Ureter (tissue), 1 donor: ENCODE measurements around the gene COL5A1. TPM values are rescaled to one million over a fixed set of nuclear protein-coding genes. Genes with fewer than 3 reads are reported as not detected.

Experiments
- DNase-seq: peaks from one replicate; pipeline ENCODE4 v3.0.0-alpha.2; 2020; ENCODE audit warnings: low spot score
- total RNA-seq: library from RNA; stranded (reverse); gene quantifications from one replicate; pipeline ENCODE4 v1.2.4, GENCODE V29; 2023
- donor health status: DM: yes; HTN: yes; CAD: no.

COL5A1 gene
- total RNA-seq, 1 donor from 2014 or later: 64.7 TPM

DNA sequence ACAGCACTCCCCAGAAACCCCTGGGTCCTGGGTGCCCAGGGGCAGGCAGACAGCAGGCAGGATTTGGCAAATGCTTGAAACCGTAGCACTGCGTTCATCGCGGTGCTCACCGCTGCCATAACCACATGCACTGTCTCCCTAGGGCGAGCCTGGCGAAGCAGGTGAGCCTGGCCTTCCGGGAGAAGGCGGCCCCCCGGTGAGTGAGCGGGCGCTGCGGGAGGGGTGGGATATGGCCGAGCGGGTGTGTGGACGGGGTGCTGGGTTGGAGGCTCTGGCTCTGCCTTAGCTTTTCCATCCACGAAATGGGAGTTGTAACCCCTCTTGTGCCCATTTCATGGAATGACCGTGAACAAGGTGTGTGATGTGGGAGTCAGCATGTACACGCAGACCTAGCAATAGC, 172.2 kb downstream of the COL5A1 start:
- DNase-seq: no peak

DNA sequence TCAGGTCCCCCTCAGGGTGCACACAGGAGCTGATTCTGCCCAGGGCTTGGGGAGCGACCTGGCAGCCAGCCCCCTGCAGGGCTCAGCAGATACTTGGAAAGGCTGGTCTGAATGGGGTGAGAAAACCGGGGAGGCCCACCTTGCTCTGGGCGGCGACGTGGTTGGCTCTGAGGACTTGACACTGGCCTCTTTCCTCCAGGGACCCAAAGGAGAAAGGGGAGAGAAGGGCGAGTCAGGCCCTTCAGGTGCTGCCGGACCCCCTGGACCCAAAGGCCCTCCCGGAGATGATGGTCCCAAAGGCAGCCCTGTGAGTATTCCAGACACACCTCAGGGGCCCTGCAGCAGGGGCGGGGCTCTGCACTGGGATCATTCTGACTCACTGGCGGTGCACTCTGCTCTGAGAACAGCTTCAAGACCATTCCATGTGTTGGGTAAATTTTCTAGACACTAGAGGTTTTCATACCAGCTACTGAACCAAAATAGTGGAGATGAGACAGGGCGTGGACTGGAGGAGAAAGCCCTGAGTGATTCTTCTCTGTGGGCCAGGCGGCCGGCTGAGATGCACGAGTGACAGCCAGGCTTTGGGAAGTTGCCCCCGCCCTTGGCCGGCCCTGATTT, 173.1 kb downstream of the COL5A1 start:
- DNase-seq: no peak

DNA sequence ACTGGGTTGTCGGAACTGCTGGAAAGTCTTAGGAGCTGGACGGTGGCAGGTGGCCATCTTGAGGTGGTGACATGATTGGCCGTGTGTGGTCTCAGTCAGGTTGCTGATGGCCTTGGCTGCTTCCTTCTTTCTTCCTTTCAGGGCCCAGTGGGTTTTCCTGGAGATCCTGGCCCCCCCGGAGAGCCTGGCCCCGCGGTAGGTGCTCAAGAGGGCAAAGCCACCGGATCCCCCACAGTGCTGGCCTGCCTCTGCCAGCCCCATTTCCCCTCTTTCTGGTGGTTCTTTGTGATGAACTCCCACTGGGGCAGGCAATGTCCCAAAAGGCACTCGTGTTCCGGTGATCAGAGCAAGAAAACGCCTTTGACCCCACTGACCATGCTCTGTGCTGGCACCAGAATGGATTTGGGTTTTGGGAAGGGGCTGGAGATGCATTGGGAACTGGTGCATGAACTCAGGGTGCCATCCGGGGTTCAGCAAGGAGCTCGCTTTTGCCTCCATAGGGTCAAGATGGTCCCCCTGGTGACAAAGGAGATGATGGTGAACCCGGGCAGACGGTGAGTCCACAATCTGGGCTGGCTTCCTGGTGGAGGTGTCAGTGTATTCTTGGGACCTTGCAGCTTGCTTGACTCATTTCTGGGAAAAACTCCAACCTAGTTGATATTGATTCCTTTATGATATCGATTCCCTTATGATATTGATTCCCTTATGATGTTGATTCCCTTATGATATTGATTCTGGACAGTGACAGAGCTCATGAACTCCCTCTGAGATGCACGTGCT, 174.0 kb downstream of the COL5A1 start:
- no peak for DNase-seq

DNA sequence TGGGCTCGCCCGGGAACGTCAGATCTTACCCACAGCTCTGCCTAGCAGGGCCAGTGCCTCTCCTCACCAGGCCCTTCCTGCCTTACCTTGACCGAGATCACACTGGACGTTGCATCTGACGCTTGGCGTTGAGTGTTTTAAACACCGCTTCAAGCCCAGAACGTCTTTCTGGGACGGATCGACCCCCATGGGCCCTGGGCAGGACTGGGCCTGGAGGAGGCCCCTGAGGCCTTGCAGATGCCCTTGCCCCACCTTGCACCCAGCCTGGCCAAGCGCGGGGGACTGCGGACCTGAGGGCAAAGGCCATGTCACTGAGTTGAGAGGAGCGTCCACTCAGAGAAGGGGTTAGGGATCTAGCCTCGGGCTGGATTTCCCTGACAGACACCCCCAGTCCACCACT, 174.7 kb downstream of the COL5A1 start:
- no peak for DNase-seq

DNA sequence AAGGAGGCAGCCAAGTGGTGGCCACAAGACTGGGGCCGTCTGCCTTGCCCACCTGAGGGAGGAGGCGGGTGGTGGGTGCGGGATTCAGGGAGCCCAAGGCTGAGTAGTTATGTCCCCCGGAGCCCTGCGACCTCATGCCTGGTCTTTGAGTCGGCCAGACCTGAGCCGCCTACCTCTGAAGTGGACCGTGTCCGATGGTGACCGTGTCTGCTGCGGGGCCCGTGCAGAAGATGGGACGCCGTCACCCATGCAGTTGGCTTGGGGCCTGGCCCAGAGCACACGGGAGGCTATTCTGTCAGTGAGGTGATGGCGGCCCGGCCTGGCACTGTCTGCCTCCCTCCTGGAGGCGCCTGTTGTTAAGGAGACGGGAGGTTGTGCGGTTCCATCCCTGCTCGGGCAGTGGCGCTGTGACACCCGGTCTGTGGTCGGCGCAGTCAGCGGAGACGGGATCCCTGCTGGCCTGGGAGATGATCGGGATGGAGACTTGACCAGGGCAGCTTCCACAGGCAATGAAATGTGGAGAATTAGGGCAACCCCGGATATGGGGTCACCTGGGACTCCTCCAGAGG, 176.5 kb downstream of the COL5A1 start:
- no peak for DNase-seq

DNA sequence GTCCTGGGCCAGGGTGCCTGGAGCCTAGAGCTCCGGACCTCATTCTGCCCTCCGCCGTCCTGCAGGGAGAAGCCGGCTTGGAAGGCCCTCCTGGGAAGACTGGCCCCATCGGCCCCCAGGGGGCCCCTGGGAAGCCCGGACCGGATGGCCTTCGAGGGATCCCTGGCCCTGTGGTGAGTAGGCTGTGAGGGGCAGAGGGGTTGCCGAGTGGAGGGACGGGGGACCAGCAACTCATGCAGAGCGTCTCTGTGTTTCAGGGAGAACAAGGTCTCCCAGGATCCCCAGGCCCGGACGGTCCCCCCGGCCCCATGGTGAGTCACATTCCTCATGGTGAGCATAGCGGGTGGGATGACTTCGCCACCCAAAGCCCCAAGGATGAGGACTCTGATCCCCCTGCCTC, 177.0 kb downstream of the COL5A1 start:
- DNase-seq: no peak

DNA sequence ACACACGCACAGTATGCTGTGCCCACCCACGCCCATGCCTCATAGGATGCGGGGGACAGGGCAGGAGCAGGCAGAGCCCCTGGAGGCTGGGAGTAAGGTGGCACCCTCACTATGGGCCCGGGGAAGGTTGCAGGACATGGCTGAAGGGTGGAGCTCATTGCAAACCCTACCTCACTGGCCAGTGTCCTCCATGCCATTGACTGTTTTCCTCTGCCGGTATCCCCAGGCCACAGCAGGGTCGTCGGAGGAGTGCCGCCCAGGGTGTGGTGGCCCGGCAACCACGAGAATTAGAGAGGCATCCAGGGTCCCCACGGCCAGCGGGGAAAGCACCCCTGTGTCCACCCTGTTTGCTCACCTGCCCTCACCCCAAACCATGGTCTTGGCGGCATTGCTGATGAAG, 179.3 kb downstream of the COL5A1 start:
- DNase-seq: no peak

DNA sequence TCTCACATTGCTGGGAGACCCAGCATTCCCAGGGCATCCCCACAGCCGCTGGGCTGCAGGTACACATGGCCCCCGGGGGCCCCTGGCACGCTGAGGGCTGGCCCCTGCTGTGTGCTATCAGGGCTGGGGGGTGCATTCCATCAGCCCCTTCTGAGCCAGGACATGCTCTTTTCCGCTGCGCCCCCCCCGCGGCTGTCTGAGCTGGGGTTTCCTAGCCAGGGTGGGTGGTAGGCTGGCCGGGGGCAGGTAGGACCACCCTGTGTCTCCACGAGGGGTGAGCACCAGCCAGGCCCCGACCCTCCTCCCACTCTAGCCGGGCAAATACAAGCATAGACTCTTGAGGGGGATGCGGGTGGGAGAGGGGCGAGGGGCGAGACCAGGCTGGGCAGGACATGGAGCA, 180.9 kb downstream of the COL5A1 start:
- no peak for DNase-seq

DNA sequence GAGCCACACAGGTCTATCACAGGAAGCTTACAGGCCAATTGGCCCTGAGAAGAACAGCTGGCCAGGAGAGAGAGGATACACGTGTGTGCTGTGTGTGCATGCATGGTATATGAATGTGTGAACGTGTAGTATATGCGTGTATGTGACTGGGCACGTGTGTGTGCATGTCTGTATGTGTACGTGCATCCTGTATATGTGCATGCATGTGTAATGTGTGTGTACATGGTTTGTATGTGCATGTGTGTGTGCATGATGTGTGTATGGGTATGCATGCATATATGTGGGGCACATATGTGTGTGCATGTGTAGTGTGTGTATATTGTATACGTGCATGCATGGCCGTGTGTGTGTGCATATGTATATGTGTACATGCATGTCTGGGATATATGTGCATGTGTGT, 182.0 kb downstream of the COL5A1 start:
- no peak for DNase-seq

DNA sequence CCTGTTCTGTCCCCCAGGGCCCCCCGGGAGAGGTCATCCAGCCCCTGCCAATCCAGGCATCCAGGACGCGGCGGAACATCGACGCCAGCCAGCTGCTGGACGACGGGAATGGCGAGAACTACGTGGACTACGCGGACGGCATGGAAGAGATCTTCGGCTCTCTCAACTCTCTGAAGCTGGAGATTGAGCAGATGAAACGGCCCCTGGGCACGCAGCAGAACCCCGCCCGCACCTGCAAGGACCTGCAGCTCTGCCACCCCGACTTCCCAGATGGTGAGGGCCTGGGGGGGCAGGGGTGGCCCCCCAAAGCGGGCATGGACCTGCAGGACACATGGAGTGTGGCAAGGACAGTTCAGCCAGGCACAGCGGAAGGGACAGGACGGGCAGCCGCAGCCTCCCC, 183.0 kb downstream of the COL5A1 start:
- no peak for DNase-seq

DNA sequence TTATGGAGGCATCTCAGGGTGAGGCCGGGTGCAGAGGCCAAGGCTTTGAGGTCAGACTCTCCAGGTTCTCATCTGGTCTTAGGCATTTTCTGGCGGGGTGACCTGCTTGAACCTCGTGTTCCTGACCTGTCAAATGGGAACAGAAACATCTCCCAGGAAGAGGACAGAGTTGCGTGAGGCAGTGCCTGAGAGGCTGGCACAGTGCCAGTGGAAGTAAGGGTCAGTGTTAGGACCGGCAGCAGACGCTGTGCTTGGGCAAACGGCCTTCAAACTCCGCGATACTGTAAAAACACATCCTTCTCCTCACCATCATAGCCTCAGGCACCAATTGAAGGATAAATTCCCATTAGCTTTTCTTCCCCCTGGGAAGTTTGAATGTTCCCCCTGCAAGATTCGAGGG, 183.4 kb downstream of the COL5A1 start:
- no peak for DNase-seq

DNA sequence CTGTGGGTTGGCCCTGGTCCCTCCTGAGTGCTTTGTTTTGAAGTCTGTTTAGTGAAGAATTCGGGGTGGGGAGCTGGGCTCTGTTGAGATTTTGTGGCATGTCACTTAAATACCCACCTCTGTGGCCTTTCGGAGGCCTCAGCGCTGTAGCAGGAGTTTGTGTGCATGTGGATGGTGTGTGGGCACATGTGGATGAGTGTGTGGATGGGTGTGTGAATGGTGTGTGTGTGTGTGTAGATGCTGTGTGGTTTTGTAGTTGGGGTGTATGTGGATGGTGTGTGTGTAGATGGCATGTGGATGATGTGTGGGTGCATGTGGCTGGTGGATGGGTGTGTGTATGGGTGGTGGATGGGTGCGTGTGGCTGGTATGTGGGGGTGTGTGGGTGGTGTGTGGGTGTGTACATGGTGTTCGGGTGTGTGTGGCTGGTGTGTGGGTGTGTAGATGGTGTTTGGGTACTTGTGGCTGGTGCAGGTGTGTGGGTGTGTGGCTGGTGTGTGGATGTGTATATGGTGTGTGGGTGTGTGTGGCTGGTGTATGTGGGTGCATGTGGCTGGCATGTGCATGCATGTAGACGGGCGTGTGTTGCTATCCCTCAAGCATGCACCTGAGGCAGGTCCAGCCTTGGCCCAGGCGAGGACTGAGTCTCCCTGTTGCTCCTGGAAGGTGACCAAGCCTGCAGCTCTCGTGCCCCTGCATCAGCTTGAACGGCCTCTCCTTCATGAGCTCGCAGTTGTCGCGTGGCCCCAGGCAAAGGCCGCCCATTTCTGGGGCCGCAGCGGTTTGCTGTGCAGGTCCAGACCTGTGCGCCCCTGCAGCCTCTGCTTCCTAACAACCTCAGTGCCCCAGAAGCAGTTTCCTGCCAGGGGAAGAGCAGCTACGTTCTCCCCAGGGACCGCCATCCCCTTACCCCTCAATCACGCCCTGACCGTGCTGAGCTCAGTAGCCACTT, 185.0 kb downstream of the COL5A1 start:
- no peak for DNase-seq

DNA sequence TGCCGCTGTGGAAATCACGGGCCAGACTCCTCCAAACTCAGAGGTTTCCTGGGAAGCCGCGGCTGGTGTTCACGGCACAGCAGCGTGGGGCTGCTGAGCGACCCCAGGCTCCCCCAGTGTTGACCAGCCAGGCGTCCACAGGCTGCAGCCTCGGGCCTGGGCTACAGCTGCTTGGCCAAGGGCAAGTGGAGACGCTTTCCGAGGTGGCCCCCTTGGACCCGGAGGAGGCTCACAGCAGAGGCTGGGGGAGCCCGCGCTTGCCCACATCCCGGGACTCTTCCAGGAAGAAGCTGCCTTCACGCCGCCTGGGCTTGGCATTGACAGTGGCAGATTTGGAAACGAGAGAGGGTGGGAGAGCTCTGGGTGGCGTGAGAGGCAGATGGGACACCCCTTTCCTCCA, 186.0 kb downstream of the COL5A1 start:
- DNase-seq: no peak

DNA sequence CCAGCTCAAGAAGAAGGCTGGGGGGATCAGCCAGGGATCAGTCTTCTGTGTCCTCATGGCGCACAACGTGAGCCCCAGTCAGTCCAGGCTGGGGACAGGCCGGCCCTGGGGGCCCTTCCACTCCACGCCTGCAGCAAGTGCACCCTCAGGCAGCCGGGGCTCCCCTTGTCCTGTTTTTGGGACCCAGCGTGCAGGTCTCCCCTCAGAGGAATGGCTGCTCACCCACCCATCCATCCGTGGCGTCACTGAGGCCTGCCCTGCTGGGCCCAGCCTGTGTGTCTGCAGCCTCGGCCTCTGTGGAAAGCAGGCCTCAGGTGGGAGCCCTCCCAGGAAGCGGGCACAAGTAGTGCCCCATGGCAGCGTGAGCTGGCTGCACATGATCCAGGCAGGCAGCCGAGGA, 186.4 kb downstream of the COL5A1 start:
- no peak for DNase-seq

DNA sequence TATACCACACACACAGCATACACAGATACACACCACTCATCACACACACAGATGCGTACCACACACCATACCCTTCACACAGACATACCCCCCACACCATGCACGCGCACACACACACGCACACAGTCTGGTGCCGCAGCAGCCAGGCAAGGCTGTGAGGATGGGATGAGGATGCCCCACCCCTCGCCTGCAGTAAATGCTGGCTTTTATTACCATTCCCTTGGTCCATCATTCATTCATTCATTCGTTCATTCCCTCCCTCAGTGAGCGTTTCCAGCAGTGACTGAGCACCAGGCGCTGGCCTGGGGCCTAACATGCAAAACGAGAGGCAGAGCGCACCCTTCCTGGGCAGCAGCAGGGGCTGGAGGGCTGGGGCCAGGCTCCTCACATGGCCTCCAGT, 187.3 kb downstream of the COL5A1 start:
- no peak for DNase-seq

DNA sequence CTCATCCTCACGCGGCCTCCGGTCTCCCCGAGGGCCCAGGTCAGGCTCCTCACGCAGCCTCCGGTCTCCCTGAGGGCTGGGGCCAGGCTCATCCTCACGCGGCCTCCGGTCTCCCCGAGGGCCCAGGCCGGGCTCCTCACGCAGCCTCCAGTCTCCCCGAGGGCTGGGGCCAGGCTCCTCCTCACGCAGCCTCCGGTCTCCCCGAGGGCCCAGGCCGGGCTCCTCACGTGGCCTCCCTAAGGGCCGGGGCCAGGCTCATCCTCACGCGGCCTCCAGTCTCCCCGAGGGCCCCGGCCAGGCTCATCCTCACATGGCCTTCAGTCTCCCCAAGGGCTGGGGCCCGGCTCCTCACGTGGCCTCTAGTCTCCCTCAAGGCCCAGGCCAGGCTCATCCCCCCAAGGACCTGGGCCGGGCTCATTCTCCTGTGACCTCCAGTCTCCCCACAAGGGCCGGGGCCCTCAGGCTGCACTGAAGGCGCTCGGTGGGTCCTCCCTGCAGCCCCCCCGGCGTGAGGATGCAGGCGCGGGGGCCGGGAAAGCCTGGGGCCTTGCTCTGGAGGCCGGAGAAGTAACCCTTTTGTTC, 187.8 kb downstream of the COL5A1 start:
- DNase-seq: no peak

DNA sequence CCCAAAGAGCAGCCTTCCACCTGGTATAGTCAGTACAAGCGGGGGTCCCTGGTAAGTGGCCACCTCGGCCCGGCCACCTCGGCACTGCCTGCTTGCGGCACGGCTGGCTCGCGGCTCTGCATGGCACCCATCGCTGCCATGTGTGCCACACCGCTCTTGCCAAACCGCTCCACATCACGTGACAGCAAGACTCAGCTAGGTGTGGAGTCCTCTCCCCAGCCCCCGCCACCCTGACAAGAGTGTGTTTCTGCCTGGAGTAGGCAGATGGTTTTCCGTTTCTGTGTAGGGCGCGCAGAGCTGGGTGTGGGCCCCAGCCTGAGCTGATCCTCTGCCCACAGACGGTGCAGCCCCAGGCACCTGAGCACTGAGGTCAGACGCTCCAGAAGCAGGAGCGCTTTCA, 188.5 kb downstream of the COL5A1 start:
- DNase-seq: no peak

DNA sequence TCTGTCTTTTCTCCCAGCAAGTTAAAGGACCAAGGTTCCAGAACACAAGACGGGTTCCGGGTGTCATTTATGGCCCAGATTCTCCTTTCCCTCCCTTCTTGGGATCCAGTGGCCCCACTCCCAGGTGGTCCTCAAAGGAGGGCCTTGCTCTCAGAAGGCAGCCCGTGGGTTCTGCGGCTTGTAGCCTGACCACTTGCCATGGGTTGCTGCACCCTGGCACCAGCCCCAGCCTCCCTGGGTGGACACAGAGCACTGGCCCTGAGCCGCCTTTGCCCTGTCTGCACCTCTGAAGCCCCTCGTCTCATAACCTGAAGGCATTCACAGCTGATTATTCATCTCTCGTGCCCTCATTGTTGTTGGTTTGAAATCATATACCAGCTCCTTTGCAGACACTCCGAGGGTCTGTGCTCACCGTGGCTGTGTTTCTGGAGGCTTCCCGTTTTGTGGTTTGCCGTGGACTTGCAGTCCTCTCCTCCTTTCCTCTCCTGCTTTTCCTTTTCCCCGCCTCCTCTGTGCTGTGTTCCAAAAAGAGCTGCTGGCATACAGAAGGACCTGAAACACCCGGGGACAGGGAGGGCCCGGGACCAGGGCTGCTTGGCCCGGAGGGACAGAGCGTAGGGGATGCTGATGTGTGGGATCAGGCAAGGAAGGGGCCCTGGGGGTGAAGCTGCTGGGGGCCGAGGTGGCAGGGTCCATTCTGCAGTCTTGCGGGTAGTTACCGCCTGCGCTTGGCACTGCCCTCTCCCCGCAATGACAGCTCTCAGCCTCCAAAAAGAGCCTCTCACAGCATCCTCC, 189.5 kb downstream of the COL5A1 start:
- no peak for DNase-seq

DNA sequence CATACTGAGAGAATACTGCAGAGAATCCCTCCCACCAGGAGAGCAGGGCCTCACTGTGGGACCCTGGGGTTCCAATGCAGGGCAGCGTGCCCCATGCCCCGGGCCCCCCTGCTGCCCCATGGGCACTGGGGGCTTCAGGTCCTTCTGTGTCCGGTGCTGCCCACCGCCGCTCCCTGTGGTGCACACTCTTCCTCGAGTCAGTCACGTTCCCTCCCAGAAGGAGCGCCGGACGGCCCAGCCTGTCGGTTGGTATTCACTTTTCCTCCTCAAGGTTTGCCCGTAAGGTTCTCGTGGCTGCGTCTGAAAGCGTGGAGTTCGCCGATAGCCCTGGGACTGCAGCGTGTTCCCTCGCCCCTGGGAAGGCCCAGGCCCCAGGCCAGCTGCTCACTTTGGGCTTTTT, 190.9 kb downstream of the COL5A1 start:
- DNase-seq: no peak

DNA sequence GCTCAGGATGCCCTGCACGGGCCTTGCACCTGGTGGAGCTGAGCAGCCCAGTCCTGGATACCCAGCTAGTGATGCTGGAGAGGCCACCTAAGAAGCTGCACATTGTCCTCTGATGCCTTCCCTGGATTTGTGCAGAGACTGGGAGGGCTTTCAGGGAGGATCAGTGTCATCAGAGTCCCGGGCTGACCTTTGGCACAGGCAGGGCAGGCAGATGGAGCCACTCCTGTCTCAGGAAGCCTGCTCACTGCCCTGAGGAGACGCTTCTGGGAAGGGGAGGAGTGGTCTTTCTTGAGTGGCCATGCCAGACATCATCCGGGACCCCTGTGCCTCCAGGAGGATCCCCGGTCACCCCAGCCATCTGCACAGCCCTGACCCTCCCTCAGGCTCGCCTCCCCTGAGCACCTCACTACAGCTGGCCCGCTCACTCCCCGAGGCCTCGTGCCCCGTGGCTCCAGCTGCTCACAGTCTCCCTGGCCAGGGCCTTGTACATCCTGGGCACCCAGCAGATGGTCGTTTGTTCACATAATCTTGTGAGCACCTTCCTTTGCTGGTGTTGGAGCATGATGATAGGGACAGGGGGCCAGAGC, 191.8 kb downstream of the COL5A1 start:
- DNase-seq: no peak
